HG02981 (cell line): ENCODE data around the gene RTN4.
A peak's percentile ranks its signal among the peaks of the same experiment; 100 is the strongest.
"Not testable (repeated sequence)": the region's sequence is repeated elsewhere in the genome, so short reads cannot be mapped to it uniquely, and the experiment has no call there.

Experiments
- ATAC-seq: cut with Tn5 transposase; IDR thresholded peaks from one replicate; pipeline ENCODE4 v1.9.1; 2021; ENCODE audit warnings: mild to moderate bottlenecking, moderate library complexity; ENCODE audit not compliant: unreplicated experiment

Gene RTN4

DNA sequence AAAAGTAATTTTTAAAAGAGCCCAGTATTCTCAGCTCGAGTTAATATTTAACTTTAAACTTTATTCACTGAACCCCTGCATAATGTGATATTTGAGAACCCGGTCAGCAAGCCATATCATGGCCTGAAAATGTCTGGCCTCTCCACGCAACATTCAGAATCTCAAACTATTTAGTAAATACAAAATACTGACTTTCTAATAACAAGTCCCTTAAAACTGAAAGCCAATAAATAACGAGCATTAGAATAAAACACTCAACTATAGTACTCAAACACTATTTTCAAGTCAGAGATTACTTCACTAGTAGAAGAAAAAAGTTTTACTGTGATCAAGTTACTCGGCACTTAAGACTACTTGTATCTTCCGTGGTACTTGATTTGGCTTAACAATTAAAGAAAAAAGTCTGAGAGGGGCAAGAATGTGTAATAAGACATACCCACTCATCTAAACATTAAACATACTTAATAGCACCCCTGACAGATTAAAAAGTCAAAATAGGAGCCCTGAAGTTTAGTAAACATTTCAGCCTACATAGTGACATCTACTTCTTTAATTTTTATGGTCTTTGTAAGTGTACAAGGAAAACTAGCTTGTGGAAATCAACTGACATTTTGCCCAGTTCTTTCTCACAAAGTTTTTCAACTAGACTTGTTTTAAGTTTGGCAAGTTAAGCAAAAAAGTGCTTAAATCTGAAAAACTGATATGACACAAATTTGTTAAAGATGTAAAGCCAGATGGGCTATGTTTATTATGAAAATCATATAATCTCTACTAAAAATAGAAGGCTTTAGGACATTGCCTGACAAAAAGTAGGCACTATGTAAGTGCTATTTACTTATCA lies 38.2 kb downstream of the RTN4 start:
- ATAC-seq: no peak

GRCh38 chr2:55010915-55011314 lies 39.3 kb downstream of the RTN4 start:
- no peak for ATAC-seq

- ATAC-seq: peak; percentile 95
Observed at GRCh38 chr2:55010149-55010591, 40.1 kb downstream of the RTN4 start.

DNA sequence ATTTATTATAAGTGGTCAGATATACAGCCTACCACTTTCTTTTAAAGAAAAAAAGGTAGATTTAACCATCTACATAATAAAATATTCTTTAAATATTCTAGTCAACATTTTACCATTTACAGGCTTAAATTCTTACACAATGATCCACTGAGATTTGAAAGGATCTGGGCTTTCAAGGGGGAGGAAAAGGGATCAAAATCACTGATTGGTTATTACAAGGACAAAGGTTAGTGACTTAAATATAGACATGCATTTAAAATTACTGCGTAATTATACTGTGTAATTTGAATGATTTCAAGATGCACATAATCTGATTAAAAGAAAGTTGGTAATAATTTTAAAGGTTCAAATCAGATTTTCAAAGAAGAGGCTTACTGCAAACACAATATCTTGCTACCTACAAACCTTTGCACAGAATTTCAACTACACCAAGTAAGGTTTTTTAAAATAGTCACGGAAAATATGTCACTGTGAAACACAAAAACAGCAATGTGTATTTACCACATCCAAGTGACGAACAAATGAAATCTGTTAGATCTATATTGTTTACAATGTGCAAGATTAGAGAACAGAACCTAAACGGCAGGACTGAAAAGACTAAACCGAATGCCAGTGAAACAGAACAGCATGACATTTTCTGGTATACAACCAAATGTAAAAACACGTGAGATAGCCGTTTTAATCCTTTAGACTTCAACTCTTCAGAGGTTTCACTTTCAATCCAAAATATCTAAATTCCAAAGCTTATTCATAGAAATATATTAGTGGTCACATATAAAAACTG lies 40.8 kb downstream of the RTN4 start:
- ATAC-seq: no peak

- no peak for ATAC-seq
Observed at GRCh38 chr2:55006306-55006705, 43.9 kb downstream of the RTN4 start.

GRCh38 chr2:55003706-55004639 lies 46.3 kb downstream of the RTN4 start:
- no peak for ATAC-seq

DNA sequence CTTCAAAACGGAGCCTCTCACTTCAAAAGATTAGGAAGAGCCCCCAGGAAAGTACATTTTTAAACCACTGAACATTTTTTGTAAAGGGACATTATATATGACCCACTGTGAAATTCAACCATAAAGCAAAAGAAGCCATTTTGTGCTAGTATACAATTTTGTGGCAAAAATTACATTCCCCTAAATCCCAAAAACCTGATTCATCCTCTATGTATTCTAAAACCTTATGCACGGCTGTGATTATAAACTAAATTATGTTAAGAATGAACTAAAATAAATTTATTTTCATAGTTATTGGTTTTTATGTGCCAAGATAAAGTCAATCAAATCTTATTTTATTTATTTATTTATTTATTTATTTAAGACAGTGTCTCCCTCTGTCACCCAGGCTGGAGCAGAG lies 48.5 kb downstream of the RTN4 start:
- no peak for ATAC-seq

GRCh38 chr2:55000341-55000740 lies 49.9 kb downstream of the RTN4 start:
- no peak for ATAC-seq

- ATAC-seq: no peak
Observed at GRCh38 chr2:54999182-54999581, 51.1 kb downstream of the RTN4 start.

DNA sequence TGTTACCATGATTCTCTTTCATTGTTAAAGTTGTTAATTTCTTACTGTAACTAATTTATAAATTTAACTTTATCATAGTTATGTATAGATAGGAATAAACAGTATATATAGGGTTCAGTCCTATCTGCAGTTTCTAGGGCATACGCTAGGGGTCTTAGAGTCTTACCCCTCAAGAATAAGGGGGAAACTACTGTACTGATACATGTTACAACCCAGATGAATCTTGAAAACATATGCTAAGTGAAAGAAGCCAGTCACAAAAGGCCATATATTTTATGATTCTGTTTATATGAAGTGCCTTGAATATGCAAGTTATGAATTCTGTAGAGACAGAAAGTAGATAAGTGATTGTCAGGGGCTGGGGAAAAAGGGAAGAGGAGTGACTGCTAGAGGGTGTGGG lies 52.4 kb downstream of the RTN4 start:
- ATAC-seq: no peak

GRCh38 chr2:54995553-54995952 lies 54.7 kb downstream of the RTN4 start:
- no peak for ATAC-seq

- not testable (repeated sequence) for ATAC-seq
Observed at GRCh38 chr2:54990694-54991093, 59.6 kb downstream of the RTN4 start.

DNA sequence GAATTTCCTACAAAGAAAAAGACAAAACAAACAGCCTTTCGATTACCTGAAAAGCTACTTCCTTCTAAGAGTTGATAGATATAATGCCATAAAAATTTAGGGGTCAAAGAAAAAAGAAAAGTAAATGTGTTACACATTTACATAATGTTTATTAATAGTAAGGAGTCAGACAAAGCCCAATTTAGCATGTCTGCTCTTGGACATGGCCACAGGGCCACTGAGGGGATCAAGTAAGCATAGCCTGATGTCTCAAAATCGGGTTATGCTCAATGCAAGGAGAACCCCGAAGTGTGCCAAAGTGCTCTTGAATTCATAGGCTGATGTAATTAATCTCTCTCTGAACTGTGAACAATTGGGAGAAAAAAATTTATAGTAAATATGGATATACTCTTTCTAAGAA lies 61.6 kb downstream of the RTN4 start:
- no peak for ATAC-seq

- ATAC-seq: no peak
Observed at GRCh38 chr2:54986264-54986663, 64.0 kb downstream of the RTN4 start.

DNA sequence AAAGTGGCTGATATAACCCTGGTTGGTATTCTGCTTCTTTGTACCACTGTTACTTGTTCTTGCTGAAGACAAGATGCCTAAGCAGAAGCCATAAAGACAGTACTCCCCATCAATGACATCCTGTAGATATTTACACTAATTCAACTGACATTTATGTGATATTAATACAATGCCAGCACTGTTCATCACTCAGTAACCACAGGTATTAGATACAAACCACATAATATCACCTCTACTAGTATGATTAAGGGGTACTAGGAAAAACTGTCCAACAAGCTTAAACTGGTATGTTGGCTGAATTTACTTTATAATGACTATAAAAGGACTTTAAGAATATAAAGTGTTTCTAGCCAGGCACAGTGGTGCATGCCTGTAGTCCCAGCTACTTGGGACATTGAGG lies 65.8 kb downstream of the RTN4 start:
- ATAC-seq: no peak

DNA sequence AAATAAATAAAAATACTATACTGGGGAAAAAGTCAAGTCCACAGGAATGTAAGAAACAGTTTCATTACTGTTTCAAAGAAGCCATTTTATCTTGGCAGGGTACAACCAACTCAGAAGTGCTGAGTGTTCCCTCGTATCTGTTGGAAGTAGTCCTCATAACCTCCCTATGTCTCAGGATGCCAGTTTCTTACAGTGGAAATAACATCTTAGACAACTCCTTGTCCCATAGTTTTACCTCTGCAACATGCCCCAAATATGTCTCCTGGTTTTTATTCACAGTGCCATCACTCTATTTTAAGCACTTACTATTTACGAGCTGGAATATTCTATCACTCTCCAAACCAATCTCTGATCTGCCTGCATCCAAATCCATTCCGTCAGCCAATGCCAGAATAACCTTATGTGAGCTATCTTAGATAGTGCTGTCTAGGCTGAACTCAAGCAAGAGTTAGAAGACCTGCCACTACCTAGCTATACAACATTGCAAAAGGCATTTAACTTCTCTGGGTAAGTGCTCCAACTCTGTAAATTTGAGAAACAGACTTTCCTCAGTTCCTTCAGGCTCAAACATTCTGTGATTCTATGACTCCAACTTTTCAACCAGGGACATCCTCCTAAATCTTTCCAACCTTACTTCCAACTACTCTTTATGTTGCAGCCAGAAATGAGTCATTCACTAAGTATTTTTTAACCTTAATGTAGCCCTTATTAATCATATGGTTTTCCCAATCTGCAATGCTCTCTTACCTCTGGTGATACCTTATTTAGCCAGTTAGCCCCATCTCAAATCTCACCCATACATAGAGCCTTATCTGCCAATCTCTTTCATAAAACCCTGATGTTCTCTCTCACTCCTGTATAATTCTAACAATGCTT lies 66.7 kb downstream of the RTN4 start:
- ATAC-seq: no peak

- no peak for ATAC-seq
Observed at GRCh38 chr2:54981385-54981784, 68.9 kb downstream of the RTN4 start.

DNA sequence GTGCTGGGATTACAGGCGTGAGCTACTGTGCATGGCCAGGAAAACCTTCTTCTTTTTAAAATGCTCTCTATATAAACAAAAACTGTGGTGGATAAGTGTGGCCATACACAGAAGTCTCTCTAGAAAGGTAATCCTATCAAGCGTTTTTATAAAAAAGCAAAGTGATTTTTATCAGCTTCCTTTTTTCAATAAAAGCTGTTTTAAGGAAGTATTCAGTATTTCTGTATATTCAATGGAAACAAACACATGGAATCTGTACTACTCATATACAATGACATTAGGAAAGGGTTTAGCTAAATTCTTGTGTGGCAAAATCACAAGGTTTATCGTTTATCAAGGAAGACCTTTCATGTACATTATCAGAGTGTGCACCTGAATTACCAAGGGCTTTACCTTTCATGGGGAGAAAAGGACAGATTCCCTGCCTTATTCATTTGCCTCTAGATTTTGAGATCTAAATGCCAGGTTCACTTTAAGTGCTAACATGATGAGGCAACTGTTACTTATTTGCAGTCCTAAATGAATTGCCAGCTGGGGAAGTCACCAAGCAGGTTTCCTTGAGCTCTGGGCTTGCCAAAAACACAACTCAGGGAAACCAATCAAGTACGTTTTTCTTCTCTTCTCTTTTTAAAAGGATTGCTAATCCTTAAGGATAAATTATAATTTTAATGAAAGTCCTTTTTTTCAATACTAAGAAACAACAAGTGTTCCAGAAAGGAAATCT lies 70.8 kb downstream of the RTN4 start:
- ATAC-seq: no peak

- peak; percentile 89 for ATAC-seq
Observed at GRCh38 chr2:54977149-54977548, 73.1 kb downstream of the RTN4 start.
